Fibroblast of lung (primary cell): Measurements from ENCODE around the gene AIMP1.

Experiments used
- CTCF ChIP-seq, 2 donors: IDR thresholded peaks in 1 of 2; conservative IDR thresholded peaks in 1 of 2; 1 replicate in 1 of 2; 2 replicates in 1 of 2; pipeline ENCODE4 v1.5.1; 2011 to 2012; ENCODE audit warnings: low read length in 2 of 2, control low read depth in 1 of 2, inconsistent platforms in 1 of 2, low read depth in 1 of 2, mild to moderate bottlenecking in 1 of 2
- EZH2 ChIP-seq: IDR thresholded peaks from 2 replicates; pipeline ENCODE4 v1.5.1; 2012; ENCODE audit warnings: low read length, control low read depth, mild to moderate bottlenecking; ENCODE audit errors: missing control alignments

DNA sequence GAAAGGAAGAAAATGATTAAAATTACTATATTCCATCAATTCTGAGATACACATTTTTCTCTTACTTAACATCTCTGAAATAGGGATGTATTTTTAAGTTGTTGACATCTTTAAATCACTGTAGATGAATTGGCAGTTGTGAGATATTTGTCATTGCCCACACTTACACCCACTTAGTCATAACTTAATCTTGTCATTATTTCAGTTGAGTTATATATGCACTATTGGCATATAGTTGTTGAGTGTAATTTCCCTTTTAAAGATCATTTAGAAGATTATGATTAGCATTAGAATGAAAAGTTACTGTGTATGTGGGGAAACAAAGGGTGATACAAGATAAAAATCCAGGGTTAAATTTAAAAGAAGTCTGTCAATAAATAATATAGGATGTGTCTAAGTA, 2.2 kb downstream of the AIMP1 start:
- TF ChIP-seq CTCF (conservative IDR thresholded peaks at IDR 0.05 in 1 of 2, IDR thresholded peaks at IDR 0.05 in 1 of 2; ENCODE audit: low read depth in 1 of 2, low read length in 2 of 2) (no peak), EZH2 (no peak)
